Smooth muscle cell (in vitro differentiated cells): Measurements from ENCODE around the gene MGMT. TPM values are rescaled to one million over a fixed set of nuclear protein-coding genes. Genes with fewer than 3 reads are reported as not detected.

Experiments used
- DNase-seq: peaks from one replicate; lab custom pipeline; 2025; ENCODE audit not compliant: unreplicated experiment; lab: John Stamatoyannopoulos, UW
- H2AFZ ChIP-seq: fragments of 200-600 bp; sonication (generic); 2 replicates; pipeline ENCODE4 v1.6.0; 2016; ENCODE audit warnings: antibody characterized with exemption, low read depth, mild to moderate bottlenecking
- H3F3A ChIP-seq: fragments of 200-600 bp; sonication (generic); 2 replicates; pipeline ENCODE4 v1.6.0; 2017; ENCODE audit warnings: antibody characterized with exemption, low read depth
- H3K27ac ChIP-seq: fragments of 200-600 bp; sonication (generic); 2 replicates; pipeline ENCODE4 v1.5.1; 2016; ENCODE audit warnings: low read depth, mild to moderate bottlenecking
- H3K27me3 ChIP-seq: fragments of 200-600 bp; sonication (generic); 2 replicates; pipeline ENCODE4 v1.6.1; 2016; ENCODE audit warnings: low read depth, mild to moderate bottlenecking
- H3K36me3 ChIP-seq: fragments of 200-600 bp; sonication (generic); 2 replicates; pipeline ENCODE4 v1.5.1; 2016; ENCODE audit warnings: low read depth
- H3K4me1 ChIP-seq: fragments of 200-600 bp; sonication (generic); 2 replicates; pipeline ENCODE4 v1.5.1; 2016; ENCODE audit warnings: low read depth
- H3K4me2 ChIP-seq: fragments of 200-600 bp; sonication (generic); 2 replicates; pipeline ENCODE4 v1.6.0; 2016; ENCODE audit warnings: mild to moderate bottlenecking
- H3K4me3 ChIP-seq: fragments of 200-600 bp; sonication (generic); 2 replicates; pipeline ENCODE4 v1.5.1; 2016; ENCODE audit warnings: mild to moderate bottlenecking
- H3K79me2 ChIP-seq: fragments of 200-600 bp; sonication (generic); 2 replicates; pipeline ENCODE4 v1.6.0; 2016; ENCODE audit warnings: low read depth, mild to moderate bottlenecking
- H3K9ac ChIP-seq: fragments of 200-600 bp; sonication (generic); 2 replicates; pipeline ENCODE4 v1.6.0; 2016; ENCODE audit warnings: low read depth
- H3K9me3 ChIP-seq: fragments of 200-600 bp; sonication (generic); replicated peaks from 2 replicates; pipeline ENCODE4 v1.5.1; 2016; ENCODE audit warnings: low read depth
- H4K20me1 ChIP-seq: fragments of 200-600 bp; sonication (generic); 2 replicates; pipeline ENCODE4 v1.6.0; 2016; ENCODE audit warnings: low read depth
- WGBS: methylation state at CpG from one replicate; pipeline ENCODE4 v1.1.7; 2016; ENCODE audit warnings: low lambda C conversion rate; 5-methylcytosine and 5-hydroxymethylcytosine counted together
- polyA plus RNA-seq: library from polyadenylated mRNA; unstranded; fragments of >200 nt; fragmentation: Nextera tagmentation; extraction: Ambion mirVana; gene quantifications from 2 replicates; pipeline ENCODE4 v1.2.1, GENCODE V29; 2016
- total RNA-seq: library from RNA; depleted of rRNA; stranded (reverse); fragments of >200 nt; gene quantifications from 2 replicates; pipeline ENCODE4 v1.2.3, GENCODE V29; 2014
- TF ChIP-seq, protein P1 (sequence below): fragments of 200-600 bp; sonication (generic); IDR thresholded peaks from 2 replicates; pipeline ENCODE4 v1.5.1; 2017; ENCODE audit warnings: borderline replicate concordance, mild to moderate bottlenecking, antibody characterized with exemption; ENCODE audit not compliant: insufficient read depth, poor library complexity, severe bottlenecking

Gene MGMT
- total and polyA plus RNA-seq, 2 experiments from 2014 or later = 21.0 to 33.0 TPM

DNA sequence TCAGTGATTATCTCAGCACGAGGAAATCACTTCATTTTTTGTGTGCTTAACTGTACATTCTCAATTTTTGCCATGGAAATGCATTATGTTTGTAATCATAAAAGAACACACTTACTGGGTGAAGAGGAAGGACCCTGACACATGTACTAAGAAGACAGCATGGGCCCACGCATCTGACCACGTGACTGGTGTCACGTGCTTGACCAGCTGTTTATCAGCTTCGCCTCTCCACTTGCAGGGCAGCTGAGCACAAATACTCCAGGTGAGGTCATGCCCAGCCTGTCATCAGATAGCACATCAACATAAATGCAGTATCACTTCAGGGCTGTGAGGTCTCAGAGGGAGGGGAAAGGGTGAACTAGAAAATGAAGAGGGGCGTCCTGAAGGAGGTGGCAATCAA lies 317.2 kb downstream of the MGMT start:
- Histone ChIP-seq H3K36me3 (no peaks in the 10 kb centered on the region), H3K27me3 (no peaks in the 10 kb centered on the region), H3K4me1 (no peaks in the 10 kb centered on the region), H3K9ac (no peak overlapping the region), H3K4me3 (no peak overlapping the region), H3K9me3 (no peaks in the 10 kb centered on the region), H3F3A (no peaks in the 10 kb centered on the region), H2AFZ (no peak overlapping the region), H4K20me1 (no peaks in the 10 kb centered on the region), H3K4me2 (no peak overlapping the region), H3K79me2 (no peaks in the 10 kb centered on the region), H3K27ac (no peak overlapping the region)
- 91% methylated on average over 6 of the region's 6 CpGs for WGBS
- no peak for DNase-seq
- TF ChIP-seq, protein P1, sequence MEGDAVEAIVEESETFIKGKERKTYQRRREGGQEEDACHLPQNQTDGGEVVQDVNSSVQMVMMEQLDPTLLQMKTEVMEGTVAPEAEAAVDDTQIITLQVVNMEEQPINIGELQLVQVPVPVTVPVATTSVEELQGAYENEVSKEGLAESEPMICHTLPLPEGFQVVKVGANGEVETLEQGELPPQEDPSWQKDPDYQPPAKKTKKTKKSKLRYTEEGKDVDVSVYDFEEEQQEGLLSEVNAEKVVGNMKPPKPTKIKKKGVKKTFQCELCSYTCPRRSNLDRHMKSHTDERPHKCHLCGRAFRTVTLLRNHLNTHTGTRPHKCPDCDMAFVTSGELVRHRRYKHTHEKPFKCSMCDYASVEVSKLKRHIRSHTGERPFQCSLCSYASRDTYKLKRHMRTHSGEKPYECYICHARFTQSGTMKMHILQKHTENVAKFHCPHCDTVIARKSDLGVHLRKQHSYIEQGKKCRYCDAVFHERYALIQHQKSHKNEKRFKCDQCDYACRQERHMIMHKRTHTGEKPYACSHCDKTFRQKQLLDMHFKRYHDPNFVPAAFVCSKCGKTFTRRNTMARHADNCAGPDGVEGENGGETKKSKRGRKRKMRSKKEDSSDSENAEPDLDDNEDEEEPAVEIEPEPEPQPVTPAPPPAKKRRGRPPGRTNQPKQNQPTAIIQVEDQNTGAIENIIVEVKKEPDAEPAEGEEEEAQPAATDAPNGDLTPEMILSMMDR = no peak

DNA sequence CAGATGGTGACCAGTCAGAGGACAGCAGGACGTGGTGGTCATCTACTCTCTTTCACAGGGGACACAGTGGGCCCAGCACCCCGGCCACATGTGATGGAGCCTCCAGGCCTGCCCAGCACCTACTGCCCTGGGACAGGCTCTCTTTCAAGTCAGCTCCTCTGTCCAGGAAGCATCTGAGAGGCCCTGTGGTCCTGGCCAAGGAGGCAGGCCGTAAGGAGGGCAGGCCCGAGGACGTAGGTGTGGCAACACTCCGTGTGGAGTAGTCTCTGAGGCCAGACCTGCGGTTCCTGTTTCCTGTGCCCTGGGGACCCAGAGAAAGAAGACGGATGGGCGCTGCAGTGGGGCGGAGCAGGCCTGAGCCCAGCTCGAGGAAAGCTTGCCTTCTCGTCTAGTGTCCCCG lies 317.9 kb downstream of the MGMT start:
- Histone ChIP-seq H3K79me2 (no peaks in the 10 kb centered on the region), H3K27ac (no peak overlapping the region), H3K36me3 (no peaks in the 10 kb centered on the region), H3K27me3 (no peaks in the 10 kb centered on the region), H4K20me1 (no peaks in the 10 kb centered on the region), H3K4me3 (no peak overlapping the region), H2AFZ (no peak overlapping the region), H3F3A (no peaks in the 10 kb centered on the region), H3K9ac (no peak overlapping the region), H3K9me3 (no peaks in the 10 kb centered on the region), H3K4me1 (no peaks in the 10 kb centered on the region), H3K4me2 (no peak overlapping the region)
- DNase-seq = no peak
- TF ChIP-seq, protein P1 = no peak
- WGBS = 86% methylated on average over 13 of the region's 13 CpGs

DNA sequence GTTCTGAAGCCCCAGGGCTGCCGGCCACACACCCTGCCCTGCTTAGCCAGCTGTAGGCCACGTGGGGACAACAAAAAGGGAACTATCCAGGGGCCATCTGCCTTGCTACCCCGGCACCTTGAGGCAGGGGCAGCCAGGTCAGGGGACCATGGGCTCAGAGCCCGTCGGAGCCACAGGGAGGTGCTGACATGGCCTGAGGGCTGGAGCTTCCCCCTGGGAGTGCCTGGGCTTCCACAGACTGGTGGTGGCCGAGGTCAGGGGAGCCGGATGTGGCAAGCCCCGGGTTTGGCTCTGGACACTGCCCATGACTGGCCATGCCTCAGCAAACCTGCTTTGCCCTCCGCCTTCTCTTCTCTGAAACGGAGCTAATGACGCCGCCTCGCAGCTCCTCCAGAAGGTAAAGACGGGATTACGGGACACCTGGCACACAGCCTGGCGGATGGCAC lies 318.5 kb downstream of the MGMT start:
- Histone ChIP-seq H3F3A (no peaks in the 10 kb centered on the region), H3K79me2 (no peaks in the 10 kb centered on the region), H3K4me1 (no peaks in the 10 kb centered on the region), H3K27ac (no peak overlapping the region), H4K20me1 (no peaks in the 10 kb centered on the region), H2AFZ (no peak overlapping the region), H3K27me3 (no peaks in the 10 kb centered on the region), H3K36me3 (no peaks in the 10 kb centered on the region), H3K9me3 (no peaks in the 10 kb centered on the region), H3K4me3 (no peak overlapping the region), H3K9ac (no peak overlapping the region), H3K4me2 (no peak overlapping the region)
- TF ChIP-seq, protein P1 = no peak
- 92% methylated on average over 16 of the region's 16 CpGs for WGBS
- DNase-seq = no peak

DNA sequence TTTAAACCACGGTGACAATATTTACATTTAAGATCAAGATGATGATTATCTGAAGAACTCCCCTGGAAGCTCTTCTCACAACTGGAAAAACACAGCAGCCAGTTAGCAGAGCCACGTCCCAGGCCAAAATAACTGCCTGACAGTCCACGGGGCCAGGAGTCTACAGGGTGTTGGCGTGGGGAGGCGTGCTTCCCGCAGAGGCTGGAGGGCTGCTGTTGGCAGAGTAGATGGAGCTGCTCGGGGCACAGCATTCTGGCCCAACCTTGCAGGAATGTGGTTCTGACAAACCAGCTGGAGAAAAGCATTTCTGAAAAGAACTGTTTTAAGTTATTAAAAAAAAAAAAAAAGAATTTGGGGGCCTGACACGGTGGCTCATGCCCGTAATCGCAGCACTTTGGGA lies 319.2 kb downstream of the MGMT start:
- Histone ChIP-seq H4K20me1 (no peaks in the 10 kb centered on the region), H3K9me3 (no peaks in the 10 kb centered on the region), H3K4me1 (no peaks in the 10 kb centered on the region), H3K36me3 (no peaks in the 10 kb centered on the region), H3K4me3 (no peak overlapping the region), H2AFZ (no peak overlapping the region), H3K79me2 (no peaks in the 10 kb centered on the region), H3K27ac (no peak overlapping the region), H3K9ac (no peak overlapping the region), H3K4me2 (no peak overlapping the region), H3F3A (no peaks in the 10 kb centered on the region), H3K27me3 (no peaks in the 10 kb centered on the region)
- 89% methylated on average over 10 of the region's 10 CpGs for WGBS
- DNase-seq = no peak
- TF ChIP-seq, protein P1 = no peak
